K562 (cell line): Measurements from ENCODE around the gene STX18. TPM values are rescaled to one million over a fixed set of nuclear protein-coding genes. Genes with fewer than 3 reads are reported as not detected.

Experiments used
- ARNT ChIP-seq, 2 experiments: fragments of 450-650 bp; IDR thresholded peaks; 2 replicates each; pipeline ENCODE4 v1.6.1; 2016; ENCODE audit warnings: mild to moderate bottlenecking in 1 of 2
- E4F1 ChIP-seq: fragments of 250-450 bp; sonication (Bioruptor Pico); IDR thresholded peaks from 2 replicates; pipeline ENCODE4 v1.5.0; 2021; ENCODE audit warnings: mild to moderate bottlenecking, borderline replicate concordance
- EGR1 ChIP-seq: fragments of 450-650 bp; conservative IDR thresholded peaks from 2 replicates; pipeline ENCODE4 v1.6.1; 2017; ENCODE audit warnings: mild to moderate bottlenecking
- FOXJ3 ChIP-seq: sonication (generic); formaldehyde crosslinking; IDR thresholded peaks from 2 replicates; pipeline ENCODE4 v1.4.0; 2020; ENCODE audit warnings: mild to moderate bottlenecking, missing genetic modification reagents
- FOXM1 ChIP-seq, 2 experiments: fragments of 450-650 bp in 1 of 2; sonication (generic) in 1 of 2; formaldehyde crosslinking in 1 of 2; IDR thresholded peaks; 2 replicates each; pipeline versions ENCODE4 v1.6.1 to v1.9.0; 2017 to 2022; ENCODE audit warnings: low read depth in 2 of 2, mild to moderate bottlenecking in 2 of 2, missing genetic modification reagents in 1 of 2, moderate library complexity in 1 of 2
- HLTF ChIP-seq: fragments of 450-650 bp; IDR thresholded peaks from 2 replicates; pipeline ENCODE4 v1.6.1; 2016
- KLF10 ChIP-seq: fragments of 250-450 bp; sonication (Bioruptor Pico); IDR thresholded peaks from 2 replicates; pipeline ENCODE4 v1.6.1; 2021; ENCODE audit warnings: matching md5 sums
- MEIS2 ChIP-seq: fragments of 450-650 bp; IDR thresholded peaks from 2 replicates; pipeline ENCODE4 v1.6.1; 2014; ENCODE audit warnings: mild to moderate bottlenecking; ENCODE audit not compliant: partially characterized antibody
- PHB ChIP-seq: fragments of 250-450 bp; sonication (Bioruptor Pico); IDR thresholded peaks from 2 replicates; pipeline ENCODE4 v1.5.0; 2021
- PHF21A ChIP-seq: fragments of 450-650 bp; IDR thresholded peaks from 2 replicates; pipeline ENCODE4 v1.6.1; 2017; ENCODE audit warnings: low read depth, borderline replicate concordance
- POLR2B ChIP-seq: fragments of 450-650 bp; IDR thresholded peaks from 2 replicates; pipeline ENCODE4 v1.6.1; 2018; ENCODE audit warnings: low read depth; ENCODE audit not compliant: partially characterized antibody
- RBM17 ChIP-seq: fragments of 200-400 bp; formaldehyde crosslinking; IDR thresholded peaks from 2 replicates; pipeline ENCODE4 v1.6.1; 2017; ENCODE audit warnings: low read depth, mild to moderate bottlenecking, low read length, borderline replicate concordance
- RFX5 ChIP-seq: IDR thresholded peaks from 2 replicates; pipeline ENCODE4 v1.6.1; 2011; ENCODE audit warnings: low read depth, mild to moderate bottlenecking, improper control_type of control experiment, low read length
- RNF219 ChIP-seq: fragments of 250-450 bp; sonication (Bioruptor Pico); IDR thresholded peaks from 2 replicates; pipeline ENCODE4 v1.5.0; 2022; ENCODE audit warnings: mild to moderate bottlenecking
- THRAP3 ChIP-seq: fragments of 450-650 bp; IDR thresholded peaks from 2 replicates; pipeline ENCODE4 v1.6.1; 2016; ENCODE audit warnings: mild to moderate bottlenecking, inconsistent platforms, borderline replicate concordance
- ZBED1 ChIP-seq: IDR thresholded peaks from 2 replicates; pipeline ENCODE4 v1.6.1; 2014
- ZNF133 ChIP-seq: fragments of 250-450 bp; sonication (Bioruptor Pico); IDR thresholded peaks from 2 replicates; pipeline ENCODE4 v1.4.0; 2020; ENCODE audit warnings: mild to moderate bottlenecking
- ZNF384 ChIP-seq: IDR thresholded peaks from 2 replicates; pipeline ENCODE4 v1.6.1; 2012; ENCODE audit warnings: low read depth, low read length, improper control_type of control experiment
- polyA plus RNA-seq, 8 experiments: library from polyadenylated mRNA; depleted of rRNA in 4 of 8; stranded (reverse) in 5 of 8; unstranded in 3 of 8; fragments of >200 nt; fragmentation: Nextera tagmentation in 2 of 8; fragmentation: Illumina TruSeq in 1 of 8; extraction: Ambion mirVana in 2 of 8; extraction: Trizol in 1 of 8; gene quantifications; 2 replicates each; pipeline versions ENCODE4 v1.2.1 to v1.2.3, GENCODE V29; 2011 to 2014; ENCODE audit warnings: inconsistent platforms in 1 of 8, missing spikeins in 1 of 8
- total RNA-seq, 7 experiments: library from RNA; depleted of rRNA in 6 of 7; stranded (reverse); fragments of >200 nt in 6 of 7; fragmentation: Illumina TruSeq in 2 of 7; extraction: Trizol in 2 of 7; gene quantifications; 2 replicates each; pipeline versions ENCODE4 v1.2.1 to v1.2.3, GENCODE V29; 2011 to 2021; ENCODE audit warnings: low replicate concordance in 1 of 7
- TF ChIP-seq, protein P1 (sequence below): fragments of 200-800 bp; sonication (Bioruptor generic); IDR thresholded peaks from 2 replicates; pipeline ENCODE4 v1.6.1; 2016; ENCODE audit warnings: missing genetic modification characterization, missing compliant biosample characterization

Gene STX18
- total and polyA plus RNA-seq, 9 of the 15 experiments (the other 6 are each of a cell fraction or from before 2014, with no cell fraction given), result 6.2 to 41.7 (median 22.7) TPM

DNA sequence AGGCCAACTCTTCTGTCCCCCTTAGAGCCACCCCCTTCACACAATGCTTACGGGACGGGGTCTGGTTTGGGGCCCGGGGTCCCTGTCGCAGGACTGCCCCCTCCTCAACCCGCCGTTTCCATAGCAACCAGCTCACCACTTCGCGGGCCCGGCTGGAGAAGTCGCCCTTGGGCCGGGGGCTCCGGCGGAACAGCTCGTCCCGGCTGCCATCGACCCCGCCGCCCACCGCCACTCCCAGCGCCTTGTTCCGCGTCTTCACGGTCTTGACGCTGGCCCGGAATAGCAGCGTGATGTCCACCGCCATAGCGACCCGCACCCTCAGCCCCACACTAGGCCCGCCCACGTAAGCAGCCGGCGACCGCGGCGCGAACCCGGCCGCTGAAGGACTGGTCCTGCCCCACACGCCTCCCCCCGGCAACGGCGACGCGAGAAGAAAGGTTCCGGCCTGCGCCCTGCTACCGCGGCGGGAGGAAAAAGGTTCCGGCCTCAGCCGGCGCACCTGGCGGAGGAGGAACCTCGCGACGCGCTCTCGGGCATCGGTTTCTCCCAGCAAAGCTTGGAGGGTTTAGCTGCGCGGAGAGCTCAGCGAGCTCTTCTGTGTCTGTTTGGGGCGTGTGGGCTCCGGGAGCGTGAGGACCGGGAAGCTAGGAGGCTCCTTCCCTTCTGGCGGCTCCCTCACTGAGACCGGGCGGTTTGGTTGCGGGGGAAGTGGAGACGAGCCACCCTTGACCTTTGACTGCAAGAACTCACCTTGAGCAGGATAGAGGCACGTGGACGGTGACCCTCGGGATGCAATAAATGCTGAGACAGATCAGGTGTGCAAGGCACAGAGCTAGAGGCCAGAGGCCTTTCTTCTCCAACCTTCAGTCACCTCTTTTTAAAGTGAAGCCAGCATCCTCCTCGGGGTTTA is at the start of gene STX18 (continued):
- TF ChIP-seq PHF21A (peak; percentile 87), HLTF (peak; percentile 59; the same call in 1 of the 2 replicates), RNF219 (CRISPR knock-in tag) (no peak), ARNT (IDR thresholded peaks at IDR 0.05) (peak in 1 of 2 experiments; percentile 54; a peak in 1 of 4 replicates), RFX5 (0 out of 2 replicates have a peak, but pooled peaks have one; percentile 38), PHB (CRISPR knock-in tag) (no peak), MEIS2 (peak; percentile 60), ZBED1 (peak; percentile 62; the same call in 1 of the 2 replicates), RBM17 (no peak), THRAP3 (no peak), E4F1 (CRISPR knock-in tag) (no peak), EGR1 (peak; percentile 91), ZNF384 (peak; percentile 28; the same call in 1 of the 2 replicates), FOXJ3 (no peak), ZNF133 (CRISPR knock-in tag) (no peak), KLF10 (no peak), FOXM1 (IDR thresholded peaks at IDR 0.05; ENCODE audit: low read depth) (peak; percentile 65), FOXM1 (CRISPR knock-in tag; IDR thresholded peaks at IDR 0.05; ENCODE audit: low read depth) (0 out of 2 replicates have a peak, but pooled peaks have one; percentile 64), POLR2B (peak; percentile 76)
- TF ChIP-seq, protein P1, sequence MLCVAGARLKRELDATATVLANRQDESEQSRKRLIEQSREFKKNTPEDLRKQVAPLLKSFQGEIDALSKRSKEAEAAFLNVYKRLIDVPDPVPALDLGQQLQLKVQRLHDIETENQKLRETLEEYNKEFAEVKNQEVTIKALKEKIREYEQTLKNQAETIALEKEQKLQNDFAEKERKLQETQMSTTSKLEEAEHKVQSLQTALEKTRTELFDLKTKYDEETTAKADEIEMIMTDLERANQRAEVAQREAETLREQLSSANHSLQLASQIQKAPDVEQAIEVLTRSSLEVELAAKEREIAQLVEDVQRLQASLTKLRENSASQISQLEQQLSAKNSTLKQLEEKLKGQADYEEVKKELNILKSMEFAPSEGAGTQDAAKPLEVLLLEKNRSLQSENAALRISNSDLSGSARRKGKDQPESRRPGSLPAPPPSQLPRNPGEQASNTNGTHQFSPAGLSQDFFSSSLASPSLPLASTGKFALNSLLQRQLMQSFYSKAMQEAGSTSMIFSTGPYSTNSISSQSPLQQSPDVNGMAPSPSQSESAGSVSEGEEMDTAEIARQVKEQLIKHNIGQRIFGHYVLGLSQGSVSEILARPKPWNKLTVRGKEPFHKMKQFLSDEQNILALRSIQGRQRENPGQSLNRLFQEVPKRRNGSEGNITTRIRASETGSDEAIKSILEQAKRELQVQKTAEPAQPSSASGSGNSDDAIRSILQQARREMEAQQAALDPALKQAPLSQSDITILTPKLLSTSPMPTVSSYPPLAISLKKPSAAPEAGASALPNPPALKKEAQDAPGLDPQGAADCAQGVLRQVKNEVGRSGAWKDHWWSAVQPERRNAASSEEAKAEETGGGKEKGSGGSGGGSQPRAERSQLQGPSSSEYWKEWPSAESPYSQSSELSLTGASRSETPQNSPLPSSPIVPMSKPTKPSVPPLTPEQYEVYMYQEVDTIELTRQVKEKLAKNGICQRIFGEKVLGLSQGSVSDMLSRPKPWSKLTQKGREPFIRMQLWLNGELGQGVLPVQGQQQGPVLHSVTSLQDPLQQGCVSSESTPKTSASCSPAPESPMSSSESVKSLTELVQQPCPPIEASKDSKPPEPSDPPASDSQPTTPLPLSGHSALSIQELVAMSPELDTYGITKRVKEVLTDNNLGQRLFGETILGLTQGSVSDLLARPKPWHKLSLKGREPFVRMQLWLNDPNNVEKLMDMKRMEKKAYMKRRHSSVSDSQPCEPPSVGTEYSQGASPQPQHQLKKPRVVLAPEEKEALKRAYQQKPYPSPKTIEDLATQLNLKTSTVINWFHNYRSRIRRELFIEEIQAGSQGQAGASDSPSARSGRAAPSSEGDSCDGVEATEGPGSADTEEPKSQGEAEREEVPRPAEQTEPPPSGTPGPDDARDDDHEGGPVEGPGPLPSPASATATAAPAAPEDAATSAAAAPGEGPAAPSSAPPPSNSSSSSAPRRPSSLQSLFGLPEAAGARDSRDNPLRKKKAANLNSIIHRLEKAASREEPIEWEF (CRISPR knock-in tag), result no peak
